NT2/D1 (cell line): ENCODE data around the gene ABCA4.

Experiments
- SUZ12 ChIP-seq: IDR thresholded peaks from 2 replicates; pipeline ENCODE4 v1.6.1; 2011; ENCODE audit not compliant: insufficient read length, insufficient read depth; ENCODE audit errors: extremely low read depth
- YY1 ChIP-seq: IDR thresholded peaks from 2 replicates; pipeline ENCODE4 v1.6.1; 2011; ENCODE audit not compliant: insufficient read length, insufficient read depth
- ZNF274 ChIP-seq: IDR thresholded peaks from 2 replicates; pipeline ENCODE4 v1.6.1; 2011; ENCODE audit warnings: mild to moderate bottlenecking, low read depth, low read length

DNA sequence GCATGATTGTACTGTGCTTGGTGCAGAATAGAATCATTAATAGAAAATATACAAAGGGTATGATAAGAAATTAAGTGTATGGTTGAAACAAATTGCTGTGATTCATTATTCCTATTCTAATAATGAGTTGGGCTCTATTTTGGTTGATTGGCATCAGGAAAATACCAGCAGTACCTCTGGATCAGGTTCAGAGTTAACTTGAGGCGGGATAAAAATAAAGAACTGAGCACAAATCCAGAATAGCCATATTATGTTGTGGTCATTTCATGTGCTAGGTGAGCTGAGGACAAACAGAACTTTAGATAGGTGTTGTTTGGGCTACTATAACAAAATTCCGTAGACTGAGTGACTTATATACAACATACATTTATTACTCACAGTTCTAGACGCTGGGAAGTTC lies 151.1 kb downstream of the ABCA4 start:
- no peak for TF ChIP-seq ZNF274
- TF ChIP-seq YY1: no peak
- no peak for TF ChIP-seq SUZ12
